ENCODE results near the gene NCAM1. TPM values are rescaled to one million over a fixed set of nuclear protein-coding genes. Genes with fewer than 3 reads are reported as not detected.

NCAM1 gene
- total and polyA plus RNA-seq, 9 of the 15 experiments (the other 6 are each of a cell fraction or from before 2014, with no cell fraction given), result 0.09 to 0.23 TPM; not detected in 7

DNA sequence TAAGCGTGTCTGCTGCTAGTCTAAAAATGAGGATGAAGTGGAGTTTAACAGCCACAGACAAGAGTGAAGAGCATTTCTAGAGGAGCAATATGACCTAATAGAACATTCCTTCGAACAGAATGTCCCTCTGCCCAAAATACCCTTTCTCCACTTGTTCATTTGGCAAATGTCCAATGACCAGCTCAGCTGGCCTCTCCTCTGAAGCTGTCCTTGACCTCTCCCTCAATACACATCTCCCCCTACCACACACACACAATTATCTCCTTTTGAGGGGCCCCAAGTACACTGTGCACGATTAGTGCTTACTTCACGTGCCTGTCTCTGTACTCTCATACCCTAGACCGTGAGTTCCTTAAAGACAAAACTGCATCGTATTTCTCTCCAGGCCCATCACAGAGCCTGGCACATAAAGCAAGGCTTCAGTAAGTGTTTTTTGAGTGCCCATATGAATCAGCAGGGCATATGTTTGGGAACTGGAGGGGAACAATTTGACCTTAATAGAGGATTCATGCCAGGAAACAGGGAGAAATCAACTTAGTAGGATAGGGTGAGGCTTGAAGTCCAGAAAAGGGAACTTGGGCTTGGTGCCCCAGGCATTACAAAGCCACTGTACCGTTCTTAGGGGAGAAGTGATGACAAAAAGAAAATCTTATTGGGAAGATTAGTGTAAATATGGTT, 18.1 kb upstream of the NCAM1 start:
- intact Hi-C loops (cut with micrococcal nuclease), result no loop called here
- Histone ChIP-seq H3K9me1 (ENCODE audit: control insufficient read depth, insufficient read depth, low read length) (no peaks in the 10 kb centered on the region), H2AFZ (ENCODE audit: low read depth, low read length) (no peak overlapping the region), H4K20me1 (replicated peaks; ENCODE audit: control insufficient read depth, insufficient read depth, low read length) (no peaks in the 10 kb centered on the region), H3K79me2 (ENCODE audit: control insufficient read depth, insufficient read depth, low read length) (no peaks in the 10 kb centered on the region), H3K4me1 (replicated peaks in 1 of 2; ENCODE audit: control insufficient read depth in 2 of 2, insufficient read depth in 2 of 2, low read length in 2 of 2) (no peaks in the 10 kb centered on the region), H3K4me3 (no peak overlapping the region), H3K27me3 (ENCODE audit: control insufficient read depth in 2 of 2, insufficient read depth in 2 of 2, low read length in 2 of 2) (no peaks in the 10 kb centered on the region), H3K9ac (ENCODE audit: insufficient read depth in 1 of 2, low read depth in 2 of 2, low read length in 2 of 2) (no peak overlapping the region), H3K36me3 (ENCODE audit: control insufficient read depth, insufficient read depth, low read length) (no peaks in the 10 kb centered on the region), H3K27ac (ENCODE audit: extremely low read depth, low read depth, low read length) (no peak overlapping the region), H3K4me2 (ENCODE audit: insufficient read depth, low read length) (no peak overlapping the region), H3K9me3 (replicated peaks; ENCODE audit: control insufficient read depth, insufficient read depth, low read depth, low read length) (no peaks in the 10 kb centered on the region)
- in situ Hi-C loops (cut with MboI), result no loop called here
- POLR2A ChIA-PET, result no interaction called here
- FAIRE-seq, result no peak
- no peak for DNase-seq (ENCODE audit: extremely low read depth in 1 of 4, low spot score in 3 of 4)
- no TSS peak for BruUV-seq (replicated peaks)
- CTCF ChIA-PET (ENCODE audit: low intra/inter-chr PET ratio), result no interaction called here
- 2% methylated on average over 7 of the region's 7 CpGs for WGBS (ENCODE audit: insufficient coverage, low coverage, missing lambda C conversion rate)
- ATAC-seq, result no peak
- TF ChIP-seq PHF8 (IDR thresholded peaks at IDR 0.05; ENCODE audit: borderline replicate concordance, low read length), result no peak
- no peak for TF ChIP-seq ZNF316 (IDR thresholded peaks at IDR 0.05)
- TF ChIP-seq, protein P1, sequence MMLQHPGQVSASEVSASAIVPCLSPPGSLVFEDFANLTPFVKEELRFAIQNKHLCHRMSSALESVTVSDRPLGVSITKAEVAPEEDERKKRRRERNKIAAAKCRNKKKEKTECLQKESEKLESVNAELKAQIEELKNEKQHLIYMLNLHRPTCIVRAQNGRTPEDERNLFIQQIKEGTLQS (IDR thresholded peaks at IDR 0.05), result no peak
- TF ChIP-seq, protein P1 (CRISPR knock-in tag; conservative IDR thresholded peaks at IDR 0.05), result no peak
- TF ChIP-seq, protein P2, sequence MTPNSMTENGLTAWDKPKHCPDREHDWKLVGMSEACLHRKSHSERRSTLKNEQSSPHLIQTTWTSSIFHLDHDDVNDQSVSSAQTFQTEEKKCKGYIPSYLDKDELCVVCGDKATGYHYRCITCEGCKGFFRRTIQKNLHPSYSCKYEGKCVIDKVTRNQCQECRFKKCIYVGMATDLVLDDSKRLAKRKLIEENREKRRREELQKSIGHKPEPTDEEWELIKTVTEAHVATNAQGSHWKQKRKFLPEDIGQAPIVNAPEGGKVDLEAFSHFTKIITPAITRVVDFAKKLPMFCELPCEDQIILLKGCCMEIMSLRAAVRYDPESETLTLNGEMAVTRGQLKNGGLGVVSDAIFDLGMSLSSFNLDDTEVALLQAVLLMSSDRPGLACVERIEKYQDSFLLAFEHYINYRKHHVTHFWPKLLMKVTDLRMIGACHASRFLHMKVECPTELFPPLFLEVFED (CRISPR knock-in tag; conservative IDR thresholded peaks at IDR 0.05), result no peak
- TF ChIP-seq TFAM (CRISPR knock-in tag; conservative IDR thresholded peaks at IDR 0.05), result no peak
- no peak for TF ChIP-seq ZNF699 (CRISPR knock-in tag; IDR thresholded peaks at IDR 0.05; ENCODE audit: insufficient replicate concordance)
- no peak for TF ChIP-seq SMARCE1 (IDR thresholded peaks at IDR 0.05)
- TF ChIP-seq NFIC (IDR thresholded peaks at IDR 0.05), result no peak
- TF ChIP-seq ZFX (CRISPR knock-in tag; IDR thresholded peaks at IDR 0.05), result no peak
- no peak for TF ChIP-seq KLF10 (CRISPR knock-in tag; IDR thresholded peaks at IDR 0.05)
- no peak for TF ChIP-seq WHSC1 (IDR thresholded peaks at IDR 0.05; ENCODE audit: low read length)
- no peak for TF ChIP-seq CBX1 (IDR thresholded peaks at IDR 0.05; ENCODE audit: low read depth)

All from K562 (cell line).